Thyroid gland (tissue), 4 donors: ENCODE data around the gene S100A7A.

ENCODE experiments used
- POLR2A ChIP-seq, 2 donors: fragments of 450-650 bp; IDR thresholded peaks; one replicate each; pipeline ENCODE4 v1.6.1; 2017; ENCODE audit warnings: antibody characterized with exemption in 2 of 2, mild to moderate bottlenecking in 2 of 2, moderate library complexity in 1 of 2
- TF ChIP-seq, protein P1 (sequence below), 6 experiments: fragments of 200-600 bp in 3 of 6; fragments of 450-650 bp in 3 of 6; sonication (generic) in 3 of 6; IDR thresholded peaks; one replicate each; pipeline ENCODE4 v1.5.1; 2016 to 2019; ENCODE audit warnings: antibody characterized with exemption in 6 of 6, mild to moderate bottlenecking in 2 of 6, inconsistent platforms in 1 of 6, moderate library complexity in 1 of 6

DNA sequence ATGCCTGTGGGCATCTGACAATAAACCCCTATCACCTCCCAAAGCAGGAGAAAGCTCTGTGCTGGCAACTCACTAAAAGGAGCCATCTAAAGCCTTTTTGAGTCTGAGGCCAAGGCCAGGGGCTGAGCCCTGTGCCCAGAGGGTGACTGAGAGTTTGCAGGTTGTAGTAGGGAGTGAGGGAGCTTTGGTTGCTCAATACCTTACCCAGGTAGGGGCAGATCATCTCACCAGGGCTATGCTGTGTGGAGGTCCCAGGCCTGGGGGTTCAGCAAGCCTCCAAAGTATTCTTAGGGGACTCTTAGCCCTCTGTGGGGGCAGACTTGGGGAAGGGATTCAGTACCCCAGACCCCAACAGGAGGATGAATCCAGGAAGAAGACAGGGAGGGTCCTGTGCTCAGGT is 23.0 kb downstream of the S100A7A start:
- TF ChIP-seq, protein P1, sequence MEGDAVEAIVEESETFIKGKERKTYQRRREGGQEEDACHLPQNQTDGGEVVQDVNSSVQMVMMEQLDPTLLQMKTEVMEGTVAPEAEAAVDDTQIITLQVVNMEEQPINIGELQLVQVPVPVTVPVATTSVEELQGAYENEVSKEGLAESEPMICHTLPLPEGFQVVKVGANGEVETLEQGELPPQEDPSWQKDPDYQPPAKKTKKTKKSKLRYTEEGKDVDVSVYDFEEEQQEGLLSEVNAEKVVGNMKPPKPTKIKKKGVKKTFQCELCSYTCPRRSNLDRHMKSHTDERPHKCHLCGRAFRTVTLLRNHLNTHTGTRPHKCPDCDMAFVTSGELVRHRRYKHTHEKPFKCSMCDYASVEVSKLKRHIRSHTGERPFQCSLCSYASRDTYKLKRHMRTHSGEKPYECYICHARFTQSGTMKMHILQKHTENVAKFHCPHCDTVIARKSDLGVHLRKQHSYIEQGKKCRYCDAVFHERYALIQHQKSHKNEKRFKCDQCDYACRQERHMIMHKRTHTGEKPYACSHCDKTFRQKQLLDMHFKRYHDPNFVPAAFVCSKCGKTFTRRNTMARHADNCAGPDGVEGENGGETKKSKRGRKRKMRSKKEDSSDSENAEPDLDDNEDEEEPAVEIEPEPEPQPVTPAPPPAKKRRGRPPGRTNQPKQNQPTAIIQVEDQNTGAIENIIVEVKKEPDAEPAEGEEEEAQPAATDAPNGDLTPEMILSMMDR (IDR thresholded peaks at IDR 0.05): no peak
- no peak for TF ChIP-seq POLR2A (IDR thresholded peaks at IDR 0.05)
